ENCODE results near the gene NGDN.

DNA sequence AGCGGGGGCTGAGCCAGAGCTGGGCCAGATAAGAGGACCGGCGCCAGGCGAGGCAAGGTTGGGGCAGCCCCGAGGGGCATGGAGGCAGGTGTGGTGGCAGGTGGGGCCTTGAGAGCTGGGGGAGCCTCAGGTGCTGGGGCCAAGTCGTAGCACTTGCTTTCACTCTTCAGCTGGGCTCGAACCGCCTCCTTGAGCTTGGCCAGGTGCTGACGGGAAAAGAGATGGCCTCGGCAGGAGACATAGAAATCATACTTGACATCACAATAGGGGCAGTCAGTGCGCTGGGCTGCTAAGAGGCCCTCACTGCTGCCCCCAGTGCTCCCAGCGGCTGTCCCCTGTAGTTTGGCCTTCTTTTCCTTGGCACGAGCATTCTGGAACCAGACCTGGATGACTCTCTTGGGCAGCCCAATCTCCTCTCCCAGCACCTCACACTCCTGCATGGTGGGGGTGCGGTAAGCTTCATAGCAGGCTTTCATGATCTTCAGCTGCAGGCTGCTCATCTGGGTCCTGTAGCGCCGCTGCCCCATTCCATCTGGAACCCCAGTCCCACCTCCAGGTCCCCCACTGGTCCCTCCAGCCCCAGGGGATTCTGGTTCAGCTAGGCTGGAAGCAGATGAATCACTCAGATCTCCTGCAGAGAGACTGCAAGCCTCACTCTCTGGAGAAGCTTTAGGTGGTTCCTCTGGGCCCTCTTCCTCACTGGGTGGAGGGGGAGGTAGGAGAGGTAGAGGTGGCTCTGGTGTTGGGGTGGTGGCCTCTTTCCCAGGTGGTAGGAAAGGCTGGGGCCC, 53.9 kb downstream of the NGDN start:
- no peak for TF ChIP-seq ZNF677 (tag by site-specific recombination; IDR thresholded peaks at IDR 0.05)
- TF ChIP-seq, protein P1, sequence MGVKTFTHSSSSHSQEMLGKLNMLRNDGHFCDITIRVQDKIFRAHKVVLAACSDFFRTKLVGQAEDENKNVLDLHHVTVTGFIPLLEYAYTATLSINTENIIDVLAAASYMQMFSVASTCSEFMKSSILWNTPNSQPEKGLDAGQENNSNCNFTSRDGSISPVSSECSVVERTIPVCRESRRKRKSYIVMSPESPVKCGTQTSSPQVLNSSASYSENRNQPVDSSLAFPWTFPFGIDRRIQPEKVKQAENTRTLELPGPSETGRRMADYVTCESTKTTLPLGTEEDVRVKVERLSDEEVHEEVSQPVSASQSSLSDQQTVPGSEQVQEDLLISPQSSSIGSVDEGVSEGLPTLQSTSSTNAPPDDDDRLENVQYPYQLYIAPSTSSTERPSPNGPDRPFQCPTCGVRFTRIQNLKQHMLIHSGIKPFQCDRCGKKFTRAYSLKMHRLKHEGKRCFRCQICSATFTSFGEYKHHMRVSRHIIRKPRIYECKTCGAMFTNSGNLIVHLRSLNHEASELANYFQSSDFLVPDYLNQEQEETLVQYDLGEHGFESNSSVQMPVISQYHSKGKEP (tag by site-specific recombination; IDR thresholded peaks at IDR 0.05), result no peak
- TF ChIP-seq ZBTB8A (tag by site-specific recombination; IDR thresholded peaks at IDR 0.05), result no peak
- TF ChIP-seq, protein P2, sequence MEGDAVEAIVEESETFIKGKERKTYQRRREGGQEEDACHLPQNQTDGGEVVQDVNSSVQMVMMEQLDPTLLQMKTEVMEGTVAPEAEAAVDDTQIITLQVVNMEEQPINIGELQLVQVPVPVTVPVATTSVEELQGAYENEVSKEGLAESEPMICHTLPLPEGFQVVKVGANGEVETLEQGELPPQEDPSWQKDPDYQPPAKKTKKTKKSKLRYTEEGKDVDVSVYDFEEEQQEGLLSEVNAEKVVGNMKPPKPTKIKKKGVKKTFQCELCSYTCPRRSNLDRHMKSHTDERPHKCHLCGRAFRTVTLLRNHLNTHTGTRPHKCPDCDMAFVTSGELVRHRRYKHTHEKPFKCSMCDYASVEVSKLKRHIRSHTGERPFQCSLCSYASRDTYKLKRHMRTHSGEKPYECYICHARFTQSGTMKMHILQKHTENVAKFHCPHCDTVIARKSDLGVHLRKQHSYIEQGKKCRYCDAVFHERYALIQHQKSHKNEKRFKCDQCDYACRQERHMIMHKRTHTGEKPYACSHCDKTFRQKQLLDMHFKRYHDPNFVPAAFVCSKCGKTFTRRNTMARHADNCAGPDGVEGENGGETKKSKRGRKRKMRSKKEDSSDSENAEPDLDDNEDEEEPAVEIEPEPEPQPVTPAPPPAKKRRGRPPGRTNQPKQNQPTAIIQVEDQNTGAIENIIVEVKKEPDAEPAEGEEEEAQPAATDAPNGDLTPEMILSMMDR (tag by site-specific recombination; IDR thresholded peaks at IDR 0.05), result no peak
- TF ChIP-seq, protein P3, sequence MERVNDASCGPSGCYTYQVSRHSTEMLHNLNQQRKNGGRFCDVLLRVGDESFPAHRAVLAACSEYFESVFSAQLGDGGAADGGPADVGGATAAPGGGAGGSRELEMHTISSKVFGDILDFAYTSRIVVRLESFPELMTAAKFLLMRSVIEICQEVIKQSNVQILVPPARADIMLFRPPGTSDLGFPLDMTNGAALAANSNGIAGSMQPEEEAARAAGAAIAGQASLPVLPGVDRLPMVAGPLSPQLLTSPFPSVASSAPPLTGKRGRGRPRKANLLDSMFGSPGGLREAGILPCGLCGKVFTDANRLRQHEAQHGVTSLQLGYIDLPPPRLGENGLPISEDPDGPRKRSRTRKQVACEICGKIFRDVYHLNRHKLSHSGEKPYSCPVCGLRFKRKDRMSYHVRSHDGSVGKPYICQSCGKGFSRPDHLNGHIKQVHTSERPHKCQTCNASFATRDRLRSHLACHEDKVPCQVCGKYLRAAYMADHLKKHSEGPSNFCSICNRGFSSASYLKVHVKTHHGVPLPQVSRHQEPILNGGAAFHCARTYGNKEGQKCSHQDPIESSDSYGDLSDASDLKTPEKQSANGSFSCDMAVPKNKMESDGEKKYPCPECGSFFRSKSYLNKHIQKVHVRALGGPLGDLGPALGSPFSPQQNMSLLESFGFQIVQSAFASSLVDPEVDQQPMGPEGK (tag by site-specific recombination; IDR thresholded peaks at IDR 0.05), result no peak
- TF ChIP-seq KLF10 (tag by site-specific recombination; IDR thresholded peaks at IDR 0.05), result no peak
- TF ChIP-seq KLF16 (tag by site-specific recombination; IDR thresholded peaks at IDR 0.05), result no peak
- TF ChIP-seq, protein P4, sequence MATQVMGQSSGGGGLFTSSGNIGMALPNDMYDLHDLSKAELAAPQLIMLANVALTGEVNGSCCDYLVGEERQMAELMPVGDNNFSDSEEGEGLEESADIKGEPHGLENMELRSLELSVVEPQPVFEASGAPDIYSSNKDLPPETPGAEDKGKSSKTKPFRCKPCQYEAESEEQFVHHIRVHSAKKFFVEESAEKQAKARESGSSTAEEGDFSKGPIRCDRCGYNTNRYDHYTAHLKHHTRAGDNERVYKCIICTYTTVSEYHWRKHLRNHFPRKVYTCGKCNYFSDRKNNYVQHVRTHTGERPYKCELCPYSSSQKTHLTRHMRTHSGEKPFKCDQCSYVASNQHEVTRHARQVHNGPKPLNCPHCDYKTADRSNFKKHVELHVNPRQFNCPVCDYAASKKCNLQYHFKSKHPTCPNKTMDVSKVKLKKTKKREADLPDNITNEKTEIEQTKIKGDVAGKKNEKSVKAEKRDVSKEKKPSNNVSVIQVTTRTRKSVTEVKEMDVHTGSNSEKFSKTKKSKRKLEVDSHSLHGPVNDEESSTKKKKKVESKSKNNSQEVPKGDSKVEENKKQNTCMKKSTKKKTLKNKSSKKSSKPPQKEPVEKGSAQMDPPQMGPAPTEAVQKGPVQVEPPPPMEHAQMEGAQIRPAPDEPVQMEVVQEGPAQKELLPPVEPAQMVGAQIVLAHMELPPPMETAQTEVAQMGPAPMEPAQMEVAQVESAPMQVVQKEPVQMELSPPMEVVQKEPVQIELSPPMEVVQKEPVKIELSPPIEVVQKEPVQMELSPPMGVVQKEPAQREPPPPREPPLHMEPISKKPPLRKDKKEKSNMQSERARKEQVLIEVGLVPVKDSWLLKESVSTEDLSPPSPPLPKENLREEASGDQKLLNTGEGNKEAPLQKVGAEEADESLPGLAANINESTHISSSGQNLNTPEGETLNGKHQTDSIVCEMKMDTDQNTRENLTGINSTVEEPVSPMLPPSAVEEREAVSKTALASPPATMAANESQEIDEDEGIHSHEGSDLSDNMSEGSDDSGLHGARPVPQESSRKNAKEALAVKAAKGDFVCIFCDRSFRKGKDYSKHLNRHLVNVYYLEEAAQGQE (tag by site-specific recombination; IDR thresholded peaks at IDR 0.05), result no peak
- TF ChIP-seq ZNF157 (tag by site-specific recombination; IDR thresholded peaks at IDR 0.05), result no peak
- no peak for TF ChIP-seq TRIM28 (IDR thresholded peaks at IDR 0.05; ENCODE audit: borderline replicate concordance, low read length)
- TF ChIP-seq ZNF707 (tag by site-specific recombination; IDR thresholded peaks at IDR 0.05), result no peak
- TF ChIP-seq, protein P5, sequence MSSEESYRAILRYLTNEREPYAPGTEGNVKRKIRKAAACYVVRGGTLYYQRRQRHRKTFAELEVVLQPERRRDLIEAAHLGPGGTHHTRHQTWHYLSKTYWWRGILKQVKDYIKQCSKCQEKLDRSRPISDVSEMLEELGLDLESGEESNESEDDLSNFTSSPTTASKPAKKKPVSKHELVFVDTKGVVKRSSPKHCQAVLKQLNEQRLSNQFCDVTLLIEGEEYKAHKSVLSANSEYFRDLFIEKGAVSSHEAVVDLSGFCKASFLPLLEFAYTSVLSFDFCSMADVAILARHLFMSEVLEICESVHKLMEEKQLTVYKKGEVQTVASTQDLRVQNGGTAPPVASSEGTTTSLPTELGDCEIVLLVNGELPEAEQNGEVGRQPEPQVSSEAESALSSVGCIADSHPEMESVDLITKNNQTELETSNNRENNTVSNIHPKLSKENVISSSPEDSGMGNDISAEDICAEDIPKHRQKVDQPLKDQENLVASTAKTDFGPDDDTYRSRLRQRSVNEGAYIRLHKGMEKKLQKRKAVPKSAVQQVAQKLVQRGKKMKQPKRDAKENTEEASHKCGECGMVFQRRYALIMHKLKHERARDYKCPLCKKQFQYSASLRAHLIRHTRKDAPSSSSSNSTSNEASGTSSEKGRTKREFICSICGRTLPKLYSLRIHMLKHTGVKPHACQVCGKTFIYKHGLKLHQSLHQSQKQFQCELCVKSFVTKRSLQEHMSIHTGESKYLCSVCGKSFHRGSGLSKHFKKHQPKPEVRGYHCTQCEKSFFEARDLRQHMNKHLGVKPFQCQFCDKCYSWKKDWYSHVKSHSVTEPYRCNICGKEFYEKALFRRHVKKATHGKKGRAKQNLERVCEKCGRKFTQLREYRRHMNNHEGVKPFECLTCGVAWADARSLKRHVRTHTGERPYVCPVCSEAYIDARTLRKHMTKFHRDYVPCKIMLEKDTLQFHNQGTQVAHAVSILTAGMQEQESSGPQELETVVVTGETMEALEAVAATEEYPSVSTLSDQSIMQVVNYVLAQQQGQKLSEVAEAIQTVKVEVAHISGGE (tag by site-specific recombination; conservative IDR thresholded peaks at IDR 0.05; ENCODE audit: low read depth), result no peak
